GM23338 (cell line): ENCODE data around the gene TMEM60. TPM values are rescaled to one million over a fixed set of nuclear protein-coding genes. Genes with fewer than 3 reads are reported as not detected.

Experiments used
- ATAC-seq: fragments of 200-7000 bp; cut with Tn5 transposase; 3 replicates; pipeline ENCODE4 v1.9.1; 2020
- DNase-seq: peaks from one replicate; pipeline ENCODE4 v3.0.0-alpha.2; 2015; ENCODE audit warnings: low spot score
- H2AFZ ChIP-seq: fragments of 200-600 bp; sonication (generic); 2 replicates; pipeline ENCODE4 v1.8.0; 2016; ENCODE audit warnings: antibody characterized with exemption, mild to moderate bottlenecking, moderate library complexity
- H3F3A ChIP-seq: fragments of 200-600 bp; sonication (generic); replicated peaks from 2 replicates; pipeline ENCODE4 v1.8.0; 2017; ENCODE audit warnings: antibody characterized with exemption, mixed run types, low read depth
- H3K27ac ChIP-seq: fragments of 200-600 bp; sonication (generic); 2 replicates; pipeline ENCODE4 v1.6.1; 2016; ENCODE audit warnings: low read depth
- H3K27me3 ChIP-seq: fragments of 200-600 bp; sonication (generic); 2 replicates; pipeline ENCODE4 v1.8.0; 2016; ENCODE audit warnings: mild to moderate bottlenecking, mixed run types, moderate library complexity; ENCODE audit not compliant: insufficient read depth
- H3K36me3 ChIP-seq: fragments of 200-600 bp; sonication (generic); 2 replicates; pipeline ENCODE4 v1.8.0; 2016; ENCODE audit warnings: mild to moderate bottlenecking; ENCODE audit not compliant: insufficient read depth
- H3K4me1 ChIP-seq: fragments of 200-600 bp; sonication (generic); 2 replicates; pipeline ENCODE4 v1.8.0; 2016; ENCODE audit warnings: mild to moderate bottlenecking, moderate library complexity; ENCODE audit not compliant: insufficient read depth
- H3K4me2 ChIP-seq: fragments of 200-600 bp; sonication (generic); 2 replicates; pipeline ENCODE4 v1.7.1; 2017; ENCODE audit warnings: mixed run types
- H3K4me3 ChIP-seq: fragments of 200-600 bp; sonication (generic); 2 replicates; pipeline ENCODE4 v1.6.1; 2016; ENCODE audit warnings: mixed run types
- H3K79me2 ChIP-seq: fragments of 200-600 bp; sonication (generic); replicated peaks from 2 replicates; pipeline ENCODE4 v1.8.0; 2017; ENCODE audit warnings: mild to moderate bottlenecking; ENCODE audit not compliant: insufficient read depth
- H3K9me2 ChIP-seq: fragments of 200-600 bp; sonication (generic); 2 replicates; pipeline ENCODE4 v1.8.0; 2017; ENCODE audit not compliant: insufficient read depth
- H4K20me1 ChIP-seq: fragments of 200-600 bp; sonication (generic); replicated peaks from 2 replicates; pipeline ENCODE4 v1.8.0; 2017; ENCODE audit warnings: mild to moderate bottlenecking; ENCODE audit not compliant: insufficient read depth
- H3K27ac Mint-ChIP-seq: 2 replicates; pipeline ENCODE4 v1.8.0; 2020; ENCODE audit warnings: inconsistent platforms, mild to moderate bottlenecking, moderate library complexity, mixed read lengths
- H3K27me3 Mint-ChIP-seq: 3 replicates; pipeline ENCODE4 v1.8.0; 2022; ENCODE audit warnings: low read depth, mild to moderate bottlenecking, moderate library complexity, mixed read lengths, inconsistent platforms; ENCODE audit not compliant: insufficient read depth, poor library complexity
- H3K36me3 Mint-ChIP-seq: 3 replicates; pipeline ENCODE4 v1.8.0; 2021; ENCODE audit warnings: low read depth, mild to moderate bottlenecking, inconsistent platforms, moderate library complexity, mixed read lengths
- H3K4me1 Mint-ChIP-seq: 3 replicates; pipeline ENCODE4 v1.8.0; 2020; ENCODE audit warnings: mild to moderate bottlenecking, inconsistent platforms, mixed read lengths
- H3K4me3 Mint-ChIP-seq: 3 replicates; pipeline ENCODE4 v1.8.0; 2021; ENCODE audit warnings: moderate library complexity, mild to moderate bottlenecking, inconsistent platforms, mixed read lengths
- H3K9me3 Mint-ChIP-seq: 3 replicates; pipeline ENCODE4 v1.8.0; 2020; ENCODE audit warnings: moderate library complexity, mild to moderate bottlenecking, inconsistent platforms, mixed read lengths
- CREB1 ChIP-seq: fragments of 250-450 bp; sonication (Bioruptor Pico); IDR thresholded peaks from 2 replicates; pipeline ENCODE4 v1.5.0; 2020; ENCODE audit warnings: low read depth, mild to moderate bottlenecking, moderate library complexity
- EZH2 ChIP-seq: fragments of 200-600 bp; sonication (generic); IDR thresholded peaks from one replicate; pipeline ENCODE4 v1.8.0; 2017; ENCODE audit warnings: antibody characterized with exemption, mild to moderate bottlenecking, low read depth; ENCODE audit not compliant: unreplicated experiment
- EZH2phosphoT487 ChIP-seq: fragments of 200-600 bp; sonication (generic); IDR thresholded peaks from one replicate; pipeline ENCODE4 v1.8.1; 2018; ENCODE audit warnings: antibody characterized with exemption; ENCODE audit not compliant: unreplicated experiment
- JUNB ChIP-seq: IDR thresholded peaks from one replicate; pipeline ENCODE4 v1.6.1; 2016; ENCODE audit warnings: antibody characterized with exemption; ENCODE audit not compliant: unreplicated experiment
- NANOG ChIP-seq: IDR thresholded peaks from 2 replicates; pipeline ENCODE4 v1.6.1; 2016; ENCODE audit warnings: antibody characterized with exemption, borderline replicate concordance
- POLR2AphosphoS5 ChIP-seq: IDR thresholded peaks from 2 replicates; pipeline ENCODE4 v1.6.1; 2016; ENCODE audit warnings: antibody characterized with exemption, low read depth
- STAT1 ChIP-seq: IDR thresholded peaks from one replicate; pipeline ENCODE4 v1.6.1; 2016; ENCODE audit warnings: antibody characterized with exemption; ENCODE audit not compliant: unreplicated experiment
- ZNF114 ChIP-seq: fragments of 250-450 bp; sonication (Bioruptor Pico); IDR thresholded peaks from 2 replicates; pipeline ENCODE4 v1.5.0; 2020; ENCODE audit warnings: mild to moderate bottlenecking, moderate library complexity
- polyA plus RNA-seq: library from polyadenylated mRNA; unstranded; fragments of >200 nt; fragmentation: Nextera tagmentation; extraction: Ambion mirVana; gene quantifications from 2 replicates; pipeline ENCODE4 v1.2.1, GENCODE V29; 2016
- total RNA-seq: library from RNA; depleted of rRNA; stranded (reverse); fragments of >200 nt; shearing (Covaris generic); gene quantifications from 2 replicates; pipeline ENCODE4 v1.2.3, GENCODE V29; 2014
- TF ChIP-seq, protein P1 (sequence below): IDR thresholded peaks from one replicate; pipeline ENCODE4 v1.6.1; 2018; ENCODE audit warnings: antibody characterized with exemption; ENCODE audit not compliant: unreplicated experiment
- TF ChIP-seq, protein P2 (sequence below): IDR thresholded peaks from 2 replicates; pipeline ENCODE4 v1.6.1; 2016; ENCODE audit warnings: antibody characterized with exemption
- TF ChIP-seq, protein P3 (sequence below), 2 experiments: fragments of 200-600 bp in 1 of 2; sonication (generic) in 1 of 2; conservative IDR thresholded peaks; 2 replicates each; pipeline versions ENCODE4 v1.5.1 to v1.6.1; 2016 to 2017; ENCODE audit warnings: antibody characterized with exemption in 2 of 2, low read depth in 2 of 2, mild to moderate bottlenecking in 2 of 2, moderate library complexity in 1 of 2
- TF ChIP-seq, protein P4 (sequence below): fragments of 250-450 bp; sonication (Bioruptor Pico); IDR thresholded peaks from 2 replicates; pipeline ENCODE4 v1.5.0; 2020; ENCODE audit warnings: mild to moderate bottlenecking, moderate library complexity

The TMEM60 gene
- total and polyA plus RNA-seq, 2 experiments from 2014 or later: 29.5 to 68.2 TPM

DNA sequence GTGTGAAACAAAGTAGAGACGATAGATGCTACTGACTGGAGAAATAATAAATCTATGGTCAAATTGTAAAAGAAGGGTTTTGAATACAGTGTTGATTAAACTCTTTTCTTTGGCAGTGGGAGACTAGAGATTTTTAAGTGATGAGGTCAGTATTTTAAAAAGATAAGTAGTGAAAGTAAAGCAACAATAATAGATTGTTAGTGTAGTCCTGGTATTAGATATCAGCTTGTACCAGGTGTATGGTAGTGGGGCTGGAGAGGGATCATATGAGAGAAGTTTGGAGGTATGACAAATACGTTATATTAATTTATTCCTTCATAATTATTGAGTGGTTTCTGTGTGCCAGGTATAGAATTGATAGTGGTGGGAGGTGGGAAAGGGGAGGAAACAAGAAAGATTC is 25.6 kb upstream of the TMEM60 start:
- no peak overlapping the region for H2AFZ ChIP-seq
- H3K4me3 ChIP-seq: no peak overlapping the region
- Mint-ChIP-seq H3K4me3 (no peak overlapping the region), H3K36me3 (peaks cover 36% of the 10 kb centered on the region), H3K27me3 (peaks cover 4% of the 10 kb centered on the region), H3K9me3 (peaks cover 42% of the 10 kb centered on the region), H3K27ac (no peak overlapping the region), H3K4me1 (no peaks in the 10 kb centered on the region)
- H3K79me2 ChIP-seq: peaks cover 45% of the 10 kb centered on the region
- H3K27me3 ChIP-seq: no peaks in the 10 kb centered on the region
- no peaks in the 10 kb centered on the region for H4K20me1 ChIP-seq
- no peak overlapping the region for H3K27ac ChIP-seq
- DNase-seq (no peak), ATAC-seq (no peak)
- TF ChIP-seq, protein P1, sequence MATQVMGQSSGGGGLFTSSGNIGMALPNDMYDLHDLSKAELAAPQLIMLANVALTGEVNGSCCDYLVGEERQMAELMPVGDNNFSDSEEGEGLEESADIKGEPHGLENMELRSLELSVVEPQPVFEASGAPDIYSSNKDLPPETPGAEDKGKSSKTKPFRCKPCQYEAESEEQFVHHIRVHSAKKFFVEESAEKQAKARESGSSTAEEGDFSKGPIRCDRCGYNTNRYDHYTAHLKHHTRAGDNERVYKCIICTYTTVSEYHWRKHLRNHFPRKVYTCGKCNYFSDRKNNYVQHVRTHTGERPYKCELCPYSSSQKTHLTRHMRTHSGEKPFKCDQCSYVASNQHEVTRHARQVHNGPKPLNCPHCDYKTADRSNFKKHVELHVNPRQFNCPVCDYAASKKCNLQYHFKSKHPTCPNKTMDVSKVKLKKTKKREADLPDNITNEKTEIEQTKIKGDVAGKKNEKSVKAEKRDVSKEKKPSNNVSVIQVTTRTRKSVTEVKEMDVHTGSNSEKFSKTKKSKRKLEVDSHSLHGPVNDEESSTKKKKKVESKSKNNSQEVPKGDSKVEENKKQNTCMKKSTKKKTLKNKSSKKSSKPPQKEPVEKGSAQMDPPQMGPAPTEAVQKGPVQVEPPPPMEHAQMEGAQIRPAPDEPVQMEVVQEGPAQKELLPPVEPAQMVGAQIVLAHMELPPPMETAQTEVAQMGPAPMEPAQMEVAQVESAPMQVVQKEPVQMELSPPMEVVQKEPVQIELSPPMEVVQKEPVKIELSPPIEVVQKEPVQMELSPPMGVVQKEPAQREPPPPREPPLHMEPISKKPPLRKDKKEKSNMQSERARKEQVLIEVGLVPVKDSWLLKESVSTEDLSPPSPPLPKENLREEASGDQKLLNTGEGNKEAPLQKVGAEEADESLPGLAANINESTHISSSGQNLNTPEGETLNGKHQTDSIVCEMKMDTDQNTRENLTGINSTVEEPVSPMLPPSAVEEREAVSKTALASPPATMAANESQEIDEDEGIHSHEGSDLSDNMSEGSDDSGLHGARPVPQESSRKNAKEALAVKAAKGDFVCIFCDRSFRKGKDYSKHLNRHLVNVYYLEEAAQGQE: no peak
- TF ChIP-seq ZNF114: no peak
- no peak for TF ChIP-seq STAT1
- no peak for TF ChIP-seq EZH2phosphoT487
- no peak for TF ChIP-seq POLR2AphosphoS5
- TF ChIP-seq, protein P2, sequence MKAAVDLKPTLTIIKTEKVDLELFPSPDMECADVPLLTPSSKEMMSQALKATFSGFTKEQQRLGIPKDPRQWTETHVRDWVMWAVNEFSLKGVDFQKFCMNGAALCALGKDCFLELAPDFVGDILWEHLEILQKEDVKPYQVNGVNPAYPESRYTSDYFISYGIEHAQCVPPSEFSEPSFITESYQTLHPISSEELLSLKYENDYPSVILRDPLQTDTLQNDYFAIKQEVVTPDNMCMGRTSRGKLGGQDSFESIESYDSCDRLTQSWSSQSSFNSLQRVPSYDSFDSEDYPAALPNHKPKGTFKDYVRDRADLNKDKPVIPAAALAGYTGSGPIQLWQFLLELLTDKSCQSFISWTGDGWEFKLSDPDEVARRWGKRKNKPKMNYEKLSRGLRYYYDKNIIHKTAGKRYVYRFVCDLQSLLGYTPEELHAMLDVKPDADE: no peak
- TF ChIP-seq JUNB: no peak
- TF ChIP-seq, protein P3, sequence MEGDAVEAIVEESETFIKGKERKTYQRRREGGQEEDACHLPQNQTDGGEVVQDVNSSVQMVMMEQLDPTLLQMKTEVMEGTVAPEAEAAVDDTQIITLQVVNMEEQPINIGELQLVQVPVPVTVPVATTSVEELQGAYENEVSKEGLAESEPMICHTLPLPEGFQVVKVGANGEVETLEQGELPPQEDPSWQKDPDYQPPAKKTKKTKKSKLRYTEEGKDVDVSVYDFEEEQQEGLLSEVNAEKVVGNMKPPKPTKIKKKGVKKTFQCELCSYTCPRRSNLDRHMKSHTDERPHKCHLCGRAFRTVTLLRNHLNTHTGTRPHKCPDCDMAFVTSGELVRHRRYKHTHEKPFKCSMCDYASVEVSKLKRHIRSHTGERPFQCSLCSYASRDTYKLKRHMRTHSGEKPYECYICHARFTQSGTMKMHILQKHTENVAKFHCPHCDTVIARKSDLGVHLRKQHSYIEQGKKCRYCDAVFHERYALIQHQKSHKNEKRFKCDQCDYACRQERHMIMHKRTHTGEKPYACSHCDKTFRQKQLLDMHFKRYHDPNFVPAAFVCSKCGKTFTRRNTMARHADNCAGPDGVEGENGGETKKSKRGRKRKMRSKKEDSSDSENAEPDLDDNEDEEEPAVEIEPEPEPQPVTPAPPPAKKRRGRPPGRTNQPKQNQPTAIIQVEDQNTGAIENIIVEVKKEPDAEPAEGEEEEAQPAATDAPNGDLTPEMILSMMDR (conservative IDR thresholded peaks at IDR 0.05; ENCODE audit: low read depth in 2 of 2): no peak
- TF ChIP-seq NANOG: no peak
- no peak for TF ChIP-seq CREB1 (CRISPR knock-in tag)
- no peak for TF ChIP-seq EZH2
- TF ChIP-seq, protein P4, sequence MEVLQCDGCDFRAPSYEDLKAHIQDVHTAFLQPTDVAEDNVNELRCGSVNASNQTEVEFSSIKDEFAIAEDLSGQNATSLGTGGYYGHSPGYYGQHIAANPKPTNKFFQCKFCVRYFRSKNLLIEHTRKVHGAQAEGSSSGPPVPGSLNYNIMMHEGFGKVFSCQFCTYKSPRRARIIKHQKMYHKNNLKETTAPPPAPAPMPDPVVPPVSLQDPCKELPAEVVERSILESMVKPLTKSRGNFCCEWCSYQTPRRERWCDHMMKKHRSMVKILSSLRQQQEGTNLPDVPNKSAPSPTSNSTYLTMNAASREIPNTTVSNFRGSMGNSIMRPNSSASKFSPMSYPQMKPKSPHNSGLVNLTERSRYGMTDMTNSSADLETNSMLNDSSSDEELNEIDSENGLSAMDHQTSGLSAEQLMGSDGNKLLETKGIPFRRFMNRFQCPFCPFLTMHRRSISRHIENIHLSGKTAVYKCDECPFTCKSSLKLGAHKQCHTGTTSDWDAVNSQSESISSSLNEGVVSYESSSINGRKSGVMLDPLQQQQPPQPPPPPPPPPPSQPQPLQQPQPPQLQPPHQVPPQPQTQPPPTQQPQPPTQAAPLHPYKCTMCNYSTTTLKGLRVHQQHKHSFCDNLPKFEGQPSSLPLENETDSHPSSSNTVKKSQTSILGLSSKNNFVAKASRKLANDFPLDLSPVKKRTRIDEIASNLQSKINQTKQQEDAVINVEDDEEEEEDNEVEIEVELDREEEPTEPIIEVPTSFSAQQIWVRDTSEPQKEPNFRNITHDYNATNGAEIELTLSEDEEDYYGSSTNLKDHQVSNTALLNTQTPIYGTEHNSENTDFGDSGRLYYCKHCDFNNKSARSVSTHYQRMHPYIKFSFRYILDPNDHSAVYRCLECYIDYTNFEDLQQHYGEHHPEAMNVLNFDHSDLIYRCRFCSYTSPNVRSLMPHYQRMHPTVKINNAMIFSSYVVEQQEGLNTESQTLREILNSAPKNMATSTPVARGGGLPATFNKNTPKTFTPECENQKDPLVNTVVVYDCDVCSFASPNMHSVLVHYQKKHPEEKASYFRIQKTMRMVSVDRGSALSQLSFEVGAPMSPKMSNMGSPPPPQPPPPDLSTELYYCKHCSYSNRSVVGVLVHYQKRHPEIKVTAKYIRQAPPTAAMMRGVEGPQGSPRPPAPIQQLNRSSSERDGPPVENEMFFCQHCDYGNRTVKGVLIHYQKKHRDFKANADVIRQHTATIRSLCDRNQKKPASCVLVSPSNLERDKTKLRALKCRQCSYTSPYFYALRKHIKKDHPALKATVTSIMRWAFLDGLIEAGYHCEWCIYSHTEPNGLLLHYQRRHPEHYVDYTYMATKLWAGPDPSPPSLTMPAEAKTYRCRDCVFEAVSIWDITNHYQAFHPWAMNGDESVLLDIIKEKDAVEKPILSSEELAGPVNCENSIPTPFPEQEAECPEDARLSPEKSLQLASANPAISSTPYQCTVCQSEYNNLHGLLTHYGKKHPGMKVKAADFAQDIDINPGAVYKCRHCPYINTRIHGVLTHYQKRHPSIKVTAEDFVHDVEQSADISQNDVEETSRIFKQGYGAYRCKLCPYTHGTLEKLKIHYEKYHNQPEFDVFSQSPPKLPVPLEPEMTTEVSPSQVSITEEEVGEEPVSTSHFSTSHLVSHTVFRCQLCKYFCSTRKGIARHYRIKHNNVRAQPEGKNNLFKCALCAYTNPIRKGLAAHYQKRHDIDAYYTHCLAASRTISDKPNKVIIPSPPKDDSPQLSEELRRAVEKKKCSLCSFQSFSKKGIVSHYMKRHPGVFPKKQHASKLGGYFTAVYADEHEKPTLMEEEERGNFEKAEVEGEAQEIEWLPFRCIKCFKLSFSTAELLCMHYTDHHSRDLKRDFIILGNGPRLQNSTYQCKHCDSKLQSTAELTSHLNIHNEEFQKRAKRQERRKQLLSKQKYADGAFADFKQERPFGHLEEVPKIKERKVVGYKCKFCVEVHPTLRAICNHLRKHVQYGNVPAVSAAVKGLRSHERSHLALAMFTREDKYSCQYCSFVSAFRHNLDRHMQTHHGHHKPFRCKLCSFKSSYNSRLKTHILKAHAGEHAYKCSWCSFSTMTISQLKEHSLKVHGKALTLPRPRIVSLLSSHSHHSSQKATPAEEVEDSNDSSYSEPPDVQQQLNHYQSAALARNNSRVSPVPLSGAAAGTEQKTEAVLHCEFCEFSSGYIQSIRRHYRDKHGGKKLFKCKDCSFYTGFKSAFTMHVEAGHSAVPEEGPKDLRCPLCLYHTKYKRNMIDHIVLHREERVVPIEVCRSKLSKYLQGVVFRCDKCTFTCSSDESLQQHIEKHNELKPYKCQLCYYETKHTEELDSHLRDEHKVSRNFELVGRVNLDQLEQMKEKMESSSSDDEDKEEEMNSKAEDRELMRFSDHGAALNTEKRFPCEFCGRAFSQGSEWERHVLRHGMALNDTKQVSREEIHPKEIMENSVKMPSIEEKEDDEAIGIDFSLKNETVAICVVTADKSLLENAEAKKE (CRISPR knock-in tag): no peak
- H3K4me1 ChIP-seq: no peaks in the 10 kb centered on the region; the same call in 1 of the 2 replicates
- no peaks in the 10 kb centered on the region for H3K9me2 ChIP-seq
- H3K36me3 ChIP-seq: peaks cover 7% of the 10 kb centered on the region
- H3F3A ChIP-seq: no peaks in the 10 kb centered on the region
- no peak overlapping the region for H3K4me2 ChIP-seq
